ENCODE measurements around the gene OXCT2. TPM values are rescaled to one million over a fixed set of nuclear protein-coding genes. Genes with fewer than 3 reads are reported as not detected.
A peak's percentile ranks its signal among the peaks of the same experiment; 100 is the strongest.
"Not testable (repeated sequence)": the region's sequence is repeated elsewhere in the genome, so short reads cannot be mapped to it uniquely, and the experiment has no call there.

Gene OXCT2
- total RNA-seq, 1 donor from 2014 or later = 0.88 TPM

DNA sequence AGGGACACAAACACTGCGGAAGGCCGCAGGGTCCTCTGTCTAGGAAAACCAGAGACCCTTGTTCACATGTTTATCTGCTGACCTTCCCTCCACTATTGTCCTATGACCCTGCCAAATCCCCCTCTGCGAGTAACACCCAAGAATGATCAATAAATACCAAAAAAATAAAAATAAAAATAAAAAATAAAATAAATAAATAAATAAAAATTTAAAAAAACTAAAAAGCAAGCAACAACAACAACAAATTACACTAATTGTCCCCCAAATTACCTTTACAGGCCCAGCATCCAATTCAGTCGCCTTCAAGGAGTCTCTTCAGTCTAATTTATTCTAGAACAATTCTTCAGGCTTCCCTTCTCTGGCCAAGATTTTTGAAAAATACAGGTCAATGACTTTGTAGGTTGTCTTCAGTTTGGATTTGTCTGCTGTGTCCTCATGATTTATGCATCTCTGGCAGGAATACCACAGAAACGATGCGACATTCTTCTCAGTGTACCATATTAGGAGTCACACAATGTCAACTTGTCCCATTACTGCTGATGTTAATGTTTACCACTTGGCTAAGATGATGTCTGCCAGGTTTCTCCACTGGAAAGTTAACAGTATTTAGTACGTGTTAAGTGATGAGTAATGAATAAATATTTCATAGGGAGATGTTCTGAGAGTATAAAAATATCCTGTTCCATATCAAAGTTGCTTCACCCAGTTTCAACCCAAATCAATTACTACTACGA, 37.8 kb upstream of the OXCT2 start:
- H3K4me3 ChIP-seq = no peak overlapping the region
- intact Hi-C loops (cut with micrococcal nuclease) = no loop called here
- H3K27me3 ChIP-seq (ENCODE audit: low read depth) = peaks cover 6% of the 10 kb centered on the region
- H3K27ac ChIP-seq (replicated peaks) = no peak overlapping the region
- TF ChIP-seq, protein P1, sequence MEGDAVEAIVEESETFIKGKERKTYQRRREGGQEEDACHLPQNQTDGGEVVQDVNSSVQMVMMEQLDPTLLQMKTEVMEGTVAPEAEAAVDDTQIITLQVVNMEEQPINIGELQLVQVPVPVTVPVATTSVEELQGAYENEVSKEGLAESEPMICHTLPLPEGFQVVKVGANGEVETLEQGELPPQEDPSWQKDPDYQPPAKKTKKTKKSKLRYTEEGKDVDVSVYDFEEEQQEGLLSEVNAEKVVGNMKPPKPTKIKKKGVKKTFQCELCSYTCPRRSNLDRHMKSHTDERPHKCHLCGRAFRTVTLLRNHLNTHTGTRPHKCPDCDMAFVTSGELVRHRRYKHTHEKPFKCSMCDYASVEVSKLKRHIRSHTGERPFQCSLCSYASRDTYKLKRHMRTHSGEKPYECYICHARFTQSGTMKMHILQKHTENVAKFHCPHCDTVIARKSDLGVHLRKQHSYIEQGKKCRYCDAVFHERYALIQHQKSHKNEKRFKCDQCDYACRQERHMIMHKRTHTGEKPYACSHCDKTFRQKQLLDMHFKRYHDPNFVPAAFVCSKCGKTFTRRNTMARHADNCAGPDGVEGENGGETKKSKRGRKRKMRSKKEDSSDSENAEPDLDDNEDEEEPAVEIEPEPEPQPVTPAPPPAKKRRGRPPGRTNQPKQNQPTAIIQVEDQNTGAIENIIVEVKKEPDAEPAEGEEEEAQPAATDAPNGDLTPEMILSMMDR (IDR thresholded peaks at IDR 0.05; ENCODE audit: borderline replicate concordance) = no peak
- peaks cover 17% of the 10 kb centered on the region for H3K9me3 ChIP-seq (replicated peaks)
- no peaks in the 10 kb centered on the region for H3K36me3 ChIP-seq
- no peak for DNase-seq
- no peaks in the 10 kb centered on the region for H3K4me1 ChIP-seq

DNA sequence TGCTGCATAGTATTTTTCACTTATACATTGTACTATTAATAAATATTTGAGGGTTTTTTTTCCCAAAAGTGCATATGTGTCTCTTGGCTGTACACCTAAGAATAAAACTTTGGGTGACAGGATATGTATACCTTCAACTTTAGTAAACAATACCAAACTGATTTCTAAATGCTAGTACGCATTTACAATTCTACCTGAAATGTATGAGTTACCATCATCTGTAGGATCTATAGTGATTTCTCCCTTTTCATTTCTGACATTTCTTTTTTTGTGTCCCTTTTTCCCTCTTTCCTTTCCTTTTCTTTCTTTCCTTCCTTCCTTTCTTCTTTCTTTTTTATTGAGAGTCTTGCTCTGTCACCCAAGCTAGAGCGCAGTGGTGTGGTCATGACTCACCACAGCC, 34.2 kb upstream of the OXCT2 start:
- H3K4me3 ChIP-seq = no peak overlapping the region
- no peaks in the 10 kb centered on the region for H3K36me3 ChIP-seq
- H3K27me3 ChIP-seq (ENCODE audit: low read depth) = no peaks in the 10 kb centered on the region
- no peaks in the 10 kb centered on the region for H3K4me1 ChIP-seq
- TF ChIP-seq, protein P1 (IDR thresholded peaks at IDR 0.05; ENCODE audit: borderline replicate concordance) = no peak
- intact Hi-C loops (cut with micrococcal nuclease) = no loop called here
- peaks cover 17% of the 10 kb centered on the region for H3K9me3 ChIP-seq (replicated peaks)
- DNase-seq = no peak
- no peak overlapping the region for H3K27ac ChIP-seq (replicated peaks)

DNA sequence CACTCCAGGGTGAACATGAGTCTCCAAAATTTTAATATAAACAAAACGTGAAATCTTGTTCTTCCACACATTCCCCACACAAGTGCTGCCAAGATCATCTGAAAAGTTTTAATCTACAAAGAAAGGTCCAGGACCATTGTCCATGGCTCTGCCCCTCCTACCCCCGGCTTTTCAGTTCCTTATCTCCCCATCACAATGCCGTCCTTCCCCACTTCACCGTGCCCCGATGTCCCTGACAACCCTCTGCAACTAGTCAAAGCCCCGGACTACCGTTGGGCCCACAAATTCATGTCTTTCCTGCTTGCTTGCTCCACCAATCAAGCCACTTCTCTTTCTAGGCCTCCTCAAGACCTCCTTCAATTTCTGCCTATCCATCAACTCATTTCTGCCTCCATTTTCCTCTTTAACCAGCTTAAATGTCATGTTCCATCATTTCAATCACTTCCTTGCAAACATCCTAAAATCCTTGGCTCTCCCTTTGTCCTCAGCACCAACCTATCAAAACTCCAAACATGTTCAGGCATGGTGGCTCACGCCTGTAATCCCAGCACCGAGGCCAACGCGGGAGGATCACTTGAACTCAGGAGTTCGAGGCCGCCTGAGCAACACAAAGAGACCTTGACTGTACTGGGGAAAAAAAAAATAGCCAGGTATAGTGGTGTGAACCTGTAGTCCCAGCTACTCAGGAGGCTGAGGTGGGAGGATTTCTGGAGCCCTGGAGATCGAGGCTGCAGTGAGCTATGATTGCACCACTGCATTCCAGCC, 31.5 kb upstream of the OXCT2 start:
- peaks cover 17% of the 10 kb centered on the region for H3K9me3 ChIP-seq (replicated peaks)

DNA sequence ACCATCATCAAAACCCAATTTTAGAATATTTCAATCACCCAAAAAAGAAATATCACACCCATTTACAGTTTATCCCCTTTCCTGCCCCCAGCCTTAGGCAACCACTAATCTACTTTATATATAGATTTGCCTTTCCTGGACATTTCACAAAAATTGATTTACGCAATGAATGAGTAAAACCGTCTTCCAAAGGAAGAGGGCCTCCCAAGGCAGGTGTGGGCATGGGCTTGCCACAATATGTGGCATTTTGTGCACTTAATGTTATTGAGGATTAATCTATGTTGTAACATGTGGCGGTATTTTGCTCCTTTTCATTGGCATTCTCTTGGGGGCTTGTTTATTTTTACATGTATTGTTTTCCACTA, 29.3 kb upstream of the OXCT2 start:
- peaks cover 5% of the 10 kb centered on the region for H3K27me3 ChIP-seq (ENCODE audit: low read depth)
- no peak for DNase-seq
- TF ChIP-seq, protein P1 (IDR thresholded peaks at IDR 0.05; ENCODE audit: borderline replicate concordance) = no peak
- no peaks in the 10 kb centered on the region for H3K36me3 ChIP-seq
- H3K27ac ChIP-seq (replicated peaks) = no peak overlapping the region
- no peak overlapping the region for H3K4me3 ChIP-seq
- intact Hi-C loops (cut with micrococcal nuclease) = no loop called here
- H3K9me3 ChIP-seq (replicated peaks) = peaks cover 11% of the 10 kb centered on the region
- no peaks in the 10 kb centered on the region for H3K4me1 ChIP-seq

More for the DNA sequence above, 31.5 kb upstream of the OXCT2 start:
- Histone ChIP-seq H3K27ac (replicated peaks) (no peak overlapping the region), H3K27me3 (ENCODE audit: low read depth) (no peaks in the 10 kb centered on the region), H3K4me3 (no peak overlapping the region), H3K4me1 (no peaks in the 10 kb centered on the region), H3K36me3 (no peaks in the 10 kb centered on the region)
- no peak for DNase-seq
- intact Hi-C loops (cut with micrococcal nuclease) = no loop called here
- TF ChIP-seq, protein P1 (IDR thresholded peaks at IDR 0.05; ENCODE audit: borderline replicate concordance) = no peak

DNA sequence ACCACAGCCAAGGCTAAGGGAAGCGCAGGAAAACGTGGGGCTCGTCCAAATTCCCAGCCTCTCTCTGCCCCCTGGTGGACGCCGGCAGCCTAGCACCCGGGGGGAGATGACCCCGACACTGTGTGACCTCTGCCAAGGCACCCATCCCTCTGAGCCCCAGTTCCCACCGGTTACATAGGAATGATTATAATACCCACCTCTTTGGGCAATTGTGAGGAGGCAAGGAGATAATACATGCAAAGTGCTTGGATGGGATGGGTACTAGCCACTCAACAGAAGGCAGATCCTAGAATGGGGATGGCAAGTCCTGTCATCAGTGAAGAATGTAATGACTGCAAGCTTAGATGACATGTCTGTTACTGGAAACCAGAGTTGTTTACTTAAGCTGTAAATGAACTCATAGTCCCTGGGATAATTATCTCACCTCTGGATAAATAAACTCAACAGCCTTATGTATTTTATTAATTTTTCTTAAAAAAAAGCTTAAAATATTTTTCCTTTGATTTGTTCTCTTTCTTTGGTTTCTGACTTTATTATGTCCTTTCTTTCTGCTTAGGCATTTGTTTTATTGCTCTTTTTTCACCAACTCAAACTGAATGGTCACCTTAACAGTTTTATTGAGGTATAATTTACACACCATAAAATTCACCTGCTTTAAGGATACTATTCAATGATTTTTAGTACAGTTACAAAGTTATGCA, 28.8 kb upstream of the OXCT2 start:
- TF ChIP-seq, protein P1 (IDR thresholded peaks at IDR 0.05; ENCODE audit: borderline replicate concordance) = peak; percentile 73
- intact Hi-C loops (cut with micrococcal nuclease) = no loop called here
- H3K9me3 ChIP-seq (replicated peaks) = peaks cover 6% of the 10 kb centered on the region

DNA sequence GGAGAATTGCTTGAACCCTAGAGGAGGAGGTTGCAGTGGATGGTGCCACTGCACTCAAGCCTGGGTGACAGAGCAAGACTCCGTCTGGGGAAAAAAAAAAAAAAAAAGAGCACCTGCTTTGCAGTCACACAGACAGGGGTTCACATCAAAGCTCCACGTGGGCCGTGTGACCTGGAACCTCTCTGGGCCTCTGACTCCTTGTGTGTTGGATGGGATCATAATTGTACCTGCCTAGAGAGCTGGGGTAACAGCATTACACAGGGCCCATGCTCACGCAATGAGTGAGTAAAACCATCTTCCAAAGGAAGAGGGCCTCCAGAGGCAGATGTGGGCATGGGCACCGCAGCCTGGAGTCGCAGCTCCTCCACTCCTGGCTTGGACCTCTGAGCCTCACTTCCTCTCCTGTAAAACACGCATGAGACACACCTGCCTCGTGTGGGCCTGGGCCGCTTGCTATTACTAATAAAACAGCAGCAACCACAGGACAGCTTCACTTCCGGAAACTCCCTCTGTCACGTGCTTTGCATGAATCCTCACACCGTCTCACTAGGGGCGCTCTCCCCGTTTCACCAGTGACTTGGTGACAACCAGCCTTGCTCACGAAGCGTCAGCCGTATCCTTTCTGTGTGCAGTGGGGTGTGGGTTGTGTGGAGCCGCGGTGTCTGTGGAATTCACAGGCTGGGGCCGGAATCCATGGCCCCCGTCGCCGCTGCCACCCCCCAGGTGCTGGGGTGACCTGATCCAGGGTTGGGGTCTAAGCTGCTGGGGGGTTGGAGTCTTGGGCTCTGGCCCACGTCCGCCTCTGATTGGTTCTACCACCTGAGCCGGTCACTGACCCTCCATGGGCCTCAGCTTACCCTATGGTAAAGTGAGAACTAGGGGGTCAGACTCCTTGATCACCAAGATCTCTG, 28.0 kb upstream of the OXCT2 start:
- H3K4me3 ChIP-seq; H3K9me3 ChIP-seq (replicated peaks); H3K36me3 ChIP-seq; intact Hi-C loops (cut with micrococcal nuclease); H3K27ac ChIP-seq (replicated peaks); H3K4me1 ChIP-seq: not testable (repeated sequence)
- peak; percentile 36 for DNase-seq
- H3K27me3 ChIP-seq (ENCODE audit: low read depth) = peaks cover 11% of the 10 kb centered on the region

More for the DNA sequence above, 28.8 kb upstream of the OXCT2 start:
- Histone ChIP-seq H3K4me1 (no peaks in the 10 kb centered on the region), H3K27ac (replicated peaks) (no peak overlapping the region), H3K4me3 (no peak overlapping the region), H3K27me3 (ENCODE audit: low read depth) (peaks cover 5% of the 10 kb centered on the region), H3K36me3 (no peaks in the 10 kb centered on the region)
- peak; percentile 64 for DNase-seq
